ACC112 (cell line): Measurements from ENCODE around the gene GRSF1.
A peak's percentile ranks its signal among the peaks of the same experiment; 100 is the strongest.
"Not testable (repeated sequence)": the region's sequence is repeated elsewhere in the genome, so short reads cannot be mapped to it uniquely, and the experiment has no call there.

Experiments
- H2AFZ ChIP-seq: fragments of 200-600 bp; sonication (generic); one replicate; pipeline ENCODE4 v1.6.0; 2017; ENCODE audit warnings: antibody characterized with exemption, low read length; ENCODE audit not compliant: unreplicated experiment
- H3K27ac ChIP-seq: fragments of 200-600 bp; sonication (generic); 2 replicates; pipeline ENCODE4 v1.5.1; 2014; ENCODE audit warnings: low read depth, mild to moderate bottlenecking, antibody characterized with exemption, low read length, moderate library complexity
- H3K27me3 ChIP-seq: fragments of 200-600 bp; sonication (generic); 2 replicates; pipeline ENCODE4 v1.6.1; 2014; ENCODE audit warnings: mild to moderate bottlenecking, antibody characterized with exemption, low read length, moderate library complexity, mixed read lengths; ENCODE audit not compliant: insufficient read depth
- H3K36me3 ChIP-seq: fragments of 200-600 bp; sonication (generic); 2 replicates; pipeline ENCODE4 v1.6.1; 2016; ENCODE audit warnings: mild to moderate bottlenecking, antibody characterized with exemption, low read length, moderate library complexity, mixed read lengths; ENCODE audit not compliant: insufficient read depth
- H3K4me1 ChIP-seq: fragments of 200-600 bp; sonication (generic); one replicate; pipeline ENCODE4 v1.6.1; 2016; ENCODE audit warnings: low read length, mixed read lengths; ENCODE audit not compliant: insufficient read depth, unreplicated experiment, control insufficient read depth
- H3K4me3 ChIP-seq: fragments of 200-600 bp; sonication (generic); 2 replicates; pipeline ENCODE4 v1.5.1; 2014; ENCODE audit warnings: mild to moderate bottlenecking, low read depth, low read length
- H3K79me2 ChIP-seq: fragments of 200-600 bp; sonication (generic); one replicate; pipeline ENCODE4 v1.6.0; 2016; ENCODE audit warnings: low read length; ENCODE audit not compliant: control insufficient read depth, unreplicated experiment, insufficient read depth

The GRSF1 gene

GRCh38 chr4:70855464-70855863 is 15.8 kb upstream of the GRSF1 start:
- Histone ChIP-seq H3K4me1 (no peaks in the 10 kb centered on the region), H3K27ac (no peak overlapping the region), H2AFZ (no peak overlapping the region), H3K79me2 (no peaks in the 10 kb centered on the region), H3K36me3 (no peaks in the 10 kb centered on the region), H3K27me3 (no peaks in the 10 kb centered on the region), H3K4me3 (no peak overlapping the region)

DNA sequence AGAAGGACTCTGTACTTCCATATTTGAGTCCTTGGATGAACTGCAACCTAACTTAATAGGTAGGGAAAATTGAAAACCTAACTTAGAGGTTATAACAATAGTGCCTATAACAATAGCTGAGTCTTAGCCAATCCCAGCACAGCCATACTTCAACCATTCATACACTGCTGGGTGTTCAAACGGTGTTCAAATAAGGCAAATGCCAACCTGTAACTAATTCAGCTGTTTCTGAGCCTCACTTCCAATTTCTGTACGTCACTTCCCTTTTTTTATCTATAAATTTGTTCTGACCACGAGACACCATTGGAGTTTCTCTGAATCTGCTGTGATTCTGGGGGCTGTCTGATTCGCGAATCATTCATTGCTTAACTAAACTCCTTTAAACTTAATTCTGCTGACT is 9.6 kb upstream of the GRSF1 start:
- Histone ChIP-seq H3K4me1 (no peaks in the 10 kb centered on the region), H3K4me3 (no peak overlapping the region), H3K79me2 (no peaks in the 10 kb centered on the region), H3K27ac (no peak overlapping the region), H2AFZ (no peak overlapping the region), H3K27me3 (no peaks in the 10 kb centered on the region), H3K36me3 (no peaks in the 10 kb centered on the region)

- H3K79me2 ChIP-seq: peaks cover 4% of the 10 kb centered on the region
- no peak overlapping the region for H2AFZ ChIP-seq
- H3K27me3 ChIP-seq: no peaks in the 10 kb centered on the region
- H3K36me3 ChIP-seq: no peaks in the 10 kb centered on the region
- no peak overlapping the region for H3K4me3 ChIP-seq
- H3K27ac ChIP-seq: no peak overlapping the region
- no peaks in the 10 kb centered on the region for H3K4me1 ChIP-seq
These were observed 4.5 kb upstream of the GRSF1 start for GRCh38 chr4:70844180-70844579.

DNA sequence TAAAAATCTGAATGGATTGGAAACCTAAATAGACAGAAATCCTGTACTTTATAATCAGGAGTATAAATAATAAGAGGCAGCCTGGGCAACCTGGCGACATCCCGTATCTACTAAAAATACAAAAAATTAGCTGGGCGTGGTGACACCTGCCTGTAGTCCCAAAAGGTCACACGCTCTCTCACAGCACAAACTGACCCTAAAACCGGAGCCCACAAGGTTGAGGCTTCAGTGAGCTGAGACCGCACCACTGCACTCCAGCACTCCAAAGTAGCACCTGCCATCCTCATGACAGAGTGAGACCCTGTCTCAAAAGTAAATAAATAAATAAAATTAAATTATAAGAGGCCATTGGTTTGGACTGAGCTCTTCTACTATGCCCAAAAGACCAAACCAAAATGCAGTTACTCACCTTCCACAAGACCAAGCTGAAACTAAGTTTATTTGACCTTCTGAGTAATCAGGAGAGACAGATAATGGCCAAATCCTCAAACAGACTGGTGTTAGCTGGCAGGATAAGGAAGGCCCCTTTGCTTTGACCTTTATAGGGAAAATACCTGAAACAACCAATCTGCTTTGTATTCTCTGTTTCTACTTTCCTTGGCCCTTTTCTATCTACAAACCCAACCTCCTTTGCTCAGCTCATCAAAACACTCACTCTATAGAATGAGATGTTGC is 3.2 kb upstream of the GRSF1 start:
- Histone ChIP-seq H2AFZ (no peak overlapping the region), H3K4me1 (no peaks in the 10 kb centered on the region), H3K79me2 (peaks cover 16% of the 10 kb centered on the region), H3K27me3 (no peaks in the 10 kb centered on the region), H3K36me3 (no peaks in the 10 kb centered on the region), H3K4me3 (no peak overlapping the region), H3K27ac (no peak overlapping the region)

DNA sequence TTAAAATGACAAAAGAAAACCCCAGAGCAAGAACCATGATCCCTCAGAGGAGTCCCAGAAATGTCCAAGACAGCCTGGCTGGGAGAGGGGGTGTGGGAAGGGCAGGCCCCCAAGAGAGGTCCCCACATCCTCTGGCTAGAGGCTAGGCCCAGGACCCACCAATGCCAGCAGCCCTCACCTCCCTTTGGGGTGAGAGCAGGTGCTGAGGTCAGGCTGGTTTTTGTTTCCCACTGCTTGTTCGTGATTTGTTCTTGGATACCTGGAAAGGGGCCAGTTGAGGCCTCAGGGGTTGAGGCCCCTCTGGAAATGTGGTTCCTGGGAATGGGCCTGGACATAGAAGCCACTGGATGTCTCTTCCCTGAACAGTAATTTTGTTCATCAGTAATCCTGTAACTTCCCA is 2.3 kb upstream of the GRSF1 start:
- H3K36me3 ChIP-seq: no peaks in the 10 kb centered on the region
- H3K27ac ChIP-seq: no peak overlapping the region
- H3K79me2 ChIP-seq: peaks cover 25% of the 10 kb centered on the region
- no peaks in the 10 kb centered on the region for H3K27me3 ChIP-seq
- H3K4me1 ChIP-seq: peaks cover 7% of the 10 kb centered on the region
- no peak overlapping the region for H2AFZ ChIP-seq
- no peak overlapping the region for H3K4me3 ChIP-seq

DNA sequence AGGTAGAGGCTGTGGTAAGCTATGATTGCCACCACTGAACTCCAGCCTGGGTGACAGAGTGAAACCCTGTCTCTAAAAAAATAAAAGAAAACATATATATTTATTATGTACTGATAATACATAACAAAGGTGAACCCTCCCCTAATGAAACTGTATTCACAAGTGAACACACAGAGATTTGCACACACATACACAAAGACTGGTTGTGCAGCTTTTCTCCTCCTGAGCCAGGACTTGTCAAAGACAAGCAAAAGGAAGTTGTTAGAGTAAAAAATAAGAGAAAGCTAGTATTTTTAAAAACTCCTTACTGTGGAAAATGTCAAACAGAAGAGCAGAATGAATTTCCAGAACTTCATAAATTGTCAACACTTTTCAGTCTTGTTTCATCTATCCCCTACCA is 1.5 kb upstream of the GRSF1 start:
- H3K4me1 ChIP-seq: peaks cover 14% of the 10 kb centered on the region
- no peak overlapping the region for H3K27ac ChIP-seq
- no peak overlapping the region for H3K4me3 ChIP-seq
- no peaks in the 10 kb centered on the region for H3K36me3 ChIP-seq
- no peaks in the 10 kb centered on the region for H3K27me3 ChIP-seq
- H2AFZ ChIP-seq: no peak overlapping the region
- peaks cover 32% of the 10 kb centered on the region for H3K79me2 ChIP-seq

DNA sequence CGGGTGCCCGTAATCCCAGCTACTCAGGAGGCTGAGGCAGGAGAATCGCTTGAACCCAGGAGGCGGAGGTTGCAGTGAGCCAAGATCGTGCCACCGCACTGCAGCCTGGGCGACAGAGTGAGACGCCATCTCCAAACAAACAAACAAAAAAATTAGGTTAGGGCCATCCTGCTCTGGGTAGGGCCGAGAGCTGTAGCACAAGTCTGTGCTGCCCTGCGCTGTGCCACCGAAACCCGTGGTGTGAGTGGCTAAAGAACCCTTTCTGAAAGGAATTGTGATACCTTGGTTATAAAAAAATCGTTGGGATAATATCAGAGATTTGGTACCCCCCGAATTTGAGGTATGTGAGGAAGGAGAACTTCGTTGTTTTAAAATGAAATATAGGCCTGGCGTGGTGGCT is 941 bp upstream of the GRSF1 start:
- H3K4me3 ChIP-seq, H3K36me3 ChIP-seq, H3K27me3 ChIP-seq, H3K27ac ChIP-seq, H2AFZ ChIP-seq: not testable (repeated sequence)
- H3K4me1 ChIP-seq: peaks cover 17% of the 10 kb centered on the region
- peaks cover 38% of the 10 kb centered on the region for H3K79me2 ChIP-seq

- not testable (repeated sequence) for H3K27ac ChIP-seq, H3K27me3 ChIP-seq, H3K4me3 ChIP-seq, H2AFZ ChIP-seq, H3K36me3 ChIP-seq
- Histone ChIP-seq H3K79me2 (peaks cover 42% of the 10 kb centered on the region), H3K4me1 (peaks cover 17% of the 10 kb centered on the region)
These were observed 447 bp upstream of the GRSF1 start for GRCh38 chr4:70840137-70840536.

- H3K27ac ChIP-seq: peak overlapping the region; percentile 52
These were observed 763 bp downstream of the GRSF1 start for GRCh38 chr4:70838666-70839588.

DNA sequence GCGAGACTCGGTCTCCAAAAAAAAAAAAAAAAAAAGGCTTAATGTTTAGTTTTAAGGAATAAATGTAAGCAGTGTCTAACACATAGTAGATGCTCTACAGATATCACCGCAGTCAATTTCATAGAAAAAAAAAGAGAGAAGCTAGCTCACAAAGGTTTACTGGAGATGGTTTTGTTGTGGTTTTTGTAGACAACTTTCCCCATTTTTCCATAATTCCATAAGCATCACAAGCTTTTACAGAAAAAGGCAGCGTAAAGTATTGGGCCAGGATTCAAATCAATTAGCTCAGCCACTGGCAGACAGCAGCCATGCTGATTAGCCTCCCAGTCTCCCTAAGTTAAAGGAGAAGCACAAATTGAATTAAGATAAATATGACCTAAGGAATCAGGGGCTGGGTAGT is 1.5 kb downstream of the GRSF1 start:
- Histone ChIP-seq H3K27me3 (no peaks in the 10 kb centered on the region), H3K36me3 (peaks cover 4% of the 10 kb centered on the region), H2AFZ (no peak overlapping the region), H3K27ac (peak overlapping the region; percentile 52; the same call in 1 of the 2 replicates), H3K79me2 (peaks cover 58% of the 10 kb centered on the region), H3K4me3 (peak overlapping the region; percentile 95), H3K4me1 (peaks cover 17% of the 10 kb centered on the region)

More at GRCh38 chr4:70838666-70839588, 763 bp downstream of the GRSF1 start:
- Histone ChIP-seq H3K79me2 (peaks cover 53% of the 10 kb centered on the region), H3K4me1 (peaks cover 17% of the 10 kb centered on the region), H3K4me3 (peak overlapping the region; percentile 95), H2AFZ (peak overlapping the region; percentile 57), H3K36me3 (peaks cover 4% of the 10 kb centered on the region; the same call in 1 of the 2 replicates), H3K27me3 (no peaks in the 10 kb centered on the region)

- Histone ChIP-seq H3K27ac (no peak overlapping the region), H3K36me3 (peaks cover 10% of the 10 kb centered on the region), H3K4me3 (no peak overlapping the region), H3K79me2 (peaks cover 65% of the 10 kb centered on the region), H2AFZ (no peak overlapping the region), H3K27me3 (no peaks in the 10 kb centered on the region), H3K4me1 (peaks cover 17% of the 10 kb centered on the region)
These were observed 3.6 kb downstream of the GRSF1 start for GRCh38 chr4:70836081-70836480.
